Posterior vena cava (tissue), 2 donors: ENCODE data around the gene LDLRAD3. TPM values are rescaled to one million over a fixed set of nuclear protein-coding genes. Genes with fewer than 3 reads are reported as not detected.
A peak's percentile ranks its signal among the peaks of the same experiment; 100 is the strongest.

Experiments used
- DNase-seq: peaks from one replicate; pipeline ENCODE4 v3.0.0-alpha.2; 2020; ENCODE audit warnings: low spot score
- intact Hi-C, 2 donors: fragments of 100-400 bp; cut with DNase I; formaldehyde crosslinking; loops; one replicate each; pipeline versions ENCODE4 v1.14.1 to v1.14.2; 2022 to 2023
- total RNA-seq, 2 donors: library from RNA; stranded (reverse); fragmentation: NEBNext Ultra II Directional; extraction: Animal tissue kit (Norgen Biotek cat#: 25700); gene quantifications; one replicate each; pipeline ENCODE4 v1.2.1, GENCODE V29; 2021
- donor health status: DM: yes; HTN: yes; CAD: no.
- donor health status: DM: yes; HTN: yes; CAD: no.

LDLRAD3 gene
- total RNA-seq, 2 donors from 2014 or later = 12.4 to 18.4 TPM

GRCh38 chr11:36053862-36054261 is 110.0 kb downstream of the LDLRAD3 start:
- intact Hi-C loops = no loop called here
- no peak for DNase-seq

GRCh38 chr11:36054628-36055027 is 110.8 kb downstream of the LDLRAD3 start:
- no peak for DNase-seq
- intact Hi-C loops = no loop called here

- DNase-seq = no peak
- intact Hi-C loops = no loop called here
Measured at GRCh38 chr11:36056160-36056751, 112.4 kb downstream of the LDLRAD3 start.

GRCh38 chr11:36057379-36058042 is 113.6 kb downstream of the LDLRAD3 start:
- DNase-seq = peak; percentile 90
- intact Hi-C loops = no loop called here

- intact Hi-C loops = no loop called here
- DNase-seq = no peak
Measured at GRCh38 chr11:36059660-36060059, 115.8 kb downstream of the LDLRAD3 start.

- DNase-seq = no peak
- intact Hi-C loops = no loop called here
Measured at GRCh38 chr11:36060926-36061325, 117.1 kb downstream of the LDLRAD3 start.

- intact Hi-C loops = no loop called here
- no peak for DNase-seq
Measured at GRCh38 chr11:36061471-36061870, 117.6 kb downstream of the LDLRAD3 start.

- no peak for DNase-seq
- intact Hi-C loops = no loop called here
Measured at GRCh38 chr11:36062796-36063365, 119.0 kb downstream of the LDLRAD3 start.

GRCh38 chr11:36065436-36065835 is 121.6 kb downstream of the LDLRAD3 start:
- no peak for DNase-seq
- intact Hi-C loops = no loop called here

GRCh38 chr11:36066891-36067290 is 123.0 kb downstream of the LDLRAD3 start:
- DNase-seq = no peak
- intact Hi-C loops = no loop called here

- no peak for DNase-seq
- intact Hi-C loops = no loop called here
Measured at GRCh38 chr11:36069576-36070212, 125.8 kb downstream of the LDLRAD3 start.

GRCh38 chr11:36070213-36070953 is 126.5 kb downstream of the LDLRAD3 start:
- intact Hi-C loops = no loop called here
- no peak for DNase-seq

GRCh38 chr11:36070954-36071330 is 127.1 kb downstream of the LDLRAD3 start:
- DNase-seq = no peak
- intact Hi-C loops = no loop called here

GRCh38 chr11:36071917-36072500 is 128.1 kb downstream of the LDLRAD3 start:
- intact Hi-C loops = no loop called here

GRCh38 chr11:36073411-36074203 is 129.7 kb downstream of the LDLRAD3 start:
- DNase-seq = no peak
- intact Hi-C loops = no loop called here

More at GRCh38 chr11:36071917-36072500, 128.1 kb downstream of the LDLRAD3 start:
- no peak for DNase-seq

GRCh38 chr11:36074941-36075431 is 131.1 kb downstream of the LDLRAD3 start:
- intact Hi-C loops = no loop called here
- no peak for DNase-seq

GRCh38 chr11:36077368-36077767 is 133.5 kb downstream of the LDLRAD3 start:
- no peak for DNase-seq
- intact Hi-C loops = no loop called here

GRCh38 chr11:36077886-36078685 is 134.2 kb downstream of the LDLRAD3 start:
- intact Hi-C loops = no loop called here
- no peak for DNase-seq
